MV-4-11 (cell line): Measurements from ENCODE around the gene BMP7.

ENCODE experiments used
- DNase-seq: peaks from one replicate; lab custom pipeline; 2025; lab: John Stamatoyannopoulos, UW

Gene BMP7

DNA sequence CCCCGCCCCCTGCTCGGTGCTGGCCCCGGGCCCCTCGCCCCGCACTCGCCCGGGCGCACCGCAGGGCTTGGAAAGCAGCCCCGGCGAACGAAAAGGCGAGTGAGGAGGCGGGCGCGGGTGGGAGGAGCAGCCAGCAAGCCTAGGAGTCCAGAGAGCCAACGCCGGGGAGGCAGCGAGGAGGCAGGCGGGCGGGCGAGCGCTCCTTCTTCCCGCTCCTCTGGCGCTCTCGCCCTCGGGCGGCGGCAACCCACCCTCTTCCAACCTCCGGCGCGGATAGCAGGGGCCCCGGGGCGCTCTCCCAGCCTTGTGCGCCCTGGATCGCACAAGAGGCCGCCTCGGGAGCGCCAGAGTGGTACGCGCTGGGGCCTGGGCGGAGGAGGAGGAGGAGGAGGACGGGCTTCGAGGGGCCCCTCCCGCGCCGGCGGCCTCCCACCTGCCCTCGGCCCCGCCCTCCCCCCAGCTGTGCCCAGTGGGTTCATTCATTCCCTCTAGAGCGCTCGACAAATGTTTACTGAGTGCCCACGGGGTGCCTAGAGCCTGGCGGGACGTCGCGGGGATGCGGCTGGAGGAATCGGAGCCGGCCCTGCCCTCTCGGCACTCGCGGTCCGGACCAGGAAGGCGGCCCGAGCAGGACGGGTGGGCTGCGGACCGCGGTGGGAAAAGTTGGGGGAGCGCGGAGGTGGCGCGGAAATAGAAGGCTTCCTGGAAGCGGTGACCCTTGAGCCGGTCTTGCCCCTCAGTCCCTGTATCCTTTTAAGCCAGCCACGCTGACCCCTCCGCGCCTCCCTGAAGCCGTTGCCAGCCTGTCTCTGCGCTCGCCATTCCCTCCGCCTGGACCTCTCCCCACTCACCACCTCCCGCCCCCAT is at the start of gene BMP7:
TSS of gene BMP7 (minus strand) at position 351 of the 867 bp plus-strand sequence. CDS start 519 bp downstream, outside the sequence.
- DNase-seq = no peak

DNA sequence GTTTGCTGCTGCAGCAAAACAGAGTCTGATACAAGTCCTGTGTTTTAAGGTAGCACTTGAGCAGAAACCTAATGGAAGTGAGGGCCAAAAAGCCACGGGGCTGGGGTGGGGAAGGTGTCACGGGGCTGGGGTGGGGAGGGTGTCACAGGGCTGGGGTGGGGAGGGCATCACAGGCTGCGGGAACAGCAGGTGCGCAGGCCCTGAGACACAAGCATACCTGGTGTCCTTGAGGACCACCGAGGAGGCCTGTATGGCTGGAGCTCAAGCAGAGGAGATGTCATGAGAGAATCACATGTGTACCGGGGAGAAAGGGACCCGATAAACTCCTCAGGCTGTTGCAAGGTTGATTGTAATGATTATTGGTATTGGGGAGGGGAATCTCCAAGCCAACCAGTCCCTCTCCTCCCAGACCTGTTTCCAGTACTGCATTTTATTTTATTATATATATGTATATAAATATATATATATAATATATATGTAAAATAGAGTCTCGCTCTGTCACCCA is 49.6 kb upstream of the BMP7 start:
- no peak for DNase-seq

DNA sequence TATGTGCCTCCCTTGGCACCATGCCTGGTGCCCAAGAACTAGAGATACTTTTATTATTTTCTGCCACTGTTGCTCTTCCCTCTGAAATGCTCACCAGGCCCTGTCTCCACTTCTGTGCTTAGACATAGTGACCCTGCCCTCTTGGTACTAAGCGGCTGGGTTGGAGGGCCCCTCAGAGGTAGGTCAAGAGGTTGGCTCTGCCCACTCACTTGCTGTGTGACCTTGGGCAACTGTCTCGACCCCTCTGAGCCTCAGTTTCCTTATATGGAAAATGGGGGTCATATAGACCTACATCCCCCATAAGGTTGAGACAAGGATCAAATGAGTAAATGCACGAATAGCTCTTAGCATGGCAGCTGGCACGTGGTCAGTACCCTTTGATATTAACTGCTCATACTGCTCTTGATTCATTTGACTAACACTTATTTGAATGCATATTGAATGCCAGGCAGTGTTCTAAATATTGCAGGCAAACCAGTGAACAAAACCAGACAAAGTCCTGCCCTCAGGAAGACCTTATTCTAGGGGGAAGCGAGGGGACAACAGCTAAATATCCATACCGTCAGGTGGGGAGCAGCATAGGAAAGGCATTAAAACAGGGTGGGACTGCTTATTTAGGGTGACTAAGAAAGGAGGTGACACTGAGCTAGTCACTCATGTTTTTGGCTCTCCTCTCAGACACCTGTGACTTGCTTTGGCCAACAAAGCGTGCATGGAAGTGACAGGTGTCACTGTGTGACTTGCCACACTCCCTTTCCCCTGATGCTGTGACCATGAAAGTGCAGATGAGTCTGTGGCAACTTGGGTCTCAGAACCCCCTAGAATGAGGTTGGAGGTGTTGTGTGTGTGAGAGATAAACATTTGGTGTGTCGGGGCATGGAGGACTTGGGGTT is 48.9 kb upstream of the BMP7 start:
- no peak for DNase-seq

DNA sequence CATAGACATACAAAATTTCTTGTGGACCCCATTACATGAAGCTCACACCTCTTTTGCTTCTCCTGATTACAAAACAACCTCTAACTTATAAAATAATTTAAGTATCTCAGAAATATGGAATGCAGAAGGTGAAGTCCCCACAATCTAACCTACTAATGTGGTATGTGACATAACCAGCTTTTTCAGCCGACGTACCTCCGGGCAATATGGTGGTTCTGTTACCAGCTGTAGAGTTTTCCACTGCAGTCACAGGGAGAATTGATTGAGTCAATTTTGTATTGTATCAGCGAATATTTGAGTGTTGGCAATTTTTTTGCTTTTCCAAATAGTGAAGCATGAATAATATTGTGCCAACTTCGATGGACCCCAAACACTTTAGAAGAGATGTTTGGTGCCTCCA is 47.5 kb upstream of the BMP7 start:
- no peak for DNase-seq

DNA sequence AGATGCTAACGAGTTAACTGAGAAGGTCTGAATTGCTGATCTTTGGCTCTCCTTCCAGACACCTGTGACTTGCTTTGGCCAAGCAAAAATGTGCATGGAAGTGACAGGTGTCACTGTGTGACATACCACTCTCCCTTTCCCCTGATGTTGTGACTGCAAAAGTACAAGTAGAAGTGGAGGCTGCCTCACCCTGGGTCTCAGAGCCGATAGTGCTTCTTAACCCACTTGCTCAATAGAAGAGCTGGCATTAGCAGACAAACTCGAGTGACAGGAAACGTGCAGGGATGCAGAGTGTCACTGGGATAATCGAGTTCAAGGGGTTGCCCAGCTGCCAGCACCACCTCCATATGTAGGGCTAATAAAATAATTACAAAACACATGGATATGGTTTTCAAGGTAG is 46.8 kb upstream of the BMP7 start:
- no peak for DNase-seq

DNA sequence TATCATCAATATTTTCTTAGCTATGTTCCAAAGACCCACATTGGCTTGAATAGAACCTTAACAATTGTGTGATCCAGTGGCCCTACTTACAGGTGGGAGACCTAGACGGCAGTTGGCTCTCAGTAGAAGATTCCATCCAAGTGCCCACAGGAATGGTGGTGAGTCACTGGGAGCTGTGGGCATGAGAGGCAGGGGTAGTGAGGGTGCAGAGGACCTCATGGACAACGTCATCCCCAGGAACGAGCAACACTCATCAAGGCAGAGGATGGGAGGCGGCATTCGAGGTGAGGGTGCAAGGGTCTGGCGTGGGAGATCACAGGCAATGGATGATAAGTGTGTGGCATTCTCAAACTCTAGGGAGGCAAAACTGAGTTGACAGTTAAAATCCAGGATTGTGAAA is 45.7 kb upstream of the BMP7 start:
- DNase-seq = no peak

DNA sequence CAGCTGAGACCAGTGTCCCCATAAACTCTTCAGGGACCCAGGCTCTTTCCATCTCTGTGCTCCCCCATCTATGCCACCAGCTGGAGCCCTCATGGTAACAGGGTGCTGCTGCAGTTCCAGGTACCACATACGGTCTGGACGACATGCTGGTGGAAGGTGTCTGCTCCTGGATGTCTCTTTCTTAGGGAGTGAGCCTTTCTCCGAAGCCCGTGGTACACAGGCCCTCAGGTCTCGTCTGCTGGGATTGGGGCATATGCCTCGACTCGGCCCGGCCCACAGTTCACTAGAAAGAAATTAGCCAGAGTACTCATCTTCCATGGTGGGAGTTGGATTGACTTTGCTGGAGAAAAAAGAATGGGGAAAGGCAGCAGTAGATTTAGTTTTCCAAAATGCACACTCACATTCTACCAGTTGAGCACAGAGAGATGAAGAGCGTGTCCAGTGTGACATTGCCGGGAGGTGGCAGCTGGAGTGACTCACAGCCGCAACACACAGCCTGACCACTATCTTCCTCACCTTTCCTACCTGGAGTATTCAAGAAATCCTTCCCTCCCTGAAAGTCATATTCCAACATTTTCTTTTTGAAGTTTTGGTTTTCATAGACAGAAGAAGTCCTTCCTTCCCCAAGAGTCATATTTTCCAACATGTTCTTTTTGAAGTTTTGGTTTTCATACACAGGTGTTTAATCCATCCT is 44.5 kb upstream of the BMP7 start:
- DNase-seq = no peak

DNA sequence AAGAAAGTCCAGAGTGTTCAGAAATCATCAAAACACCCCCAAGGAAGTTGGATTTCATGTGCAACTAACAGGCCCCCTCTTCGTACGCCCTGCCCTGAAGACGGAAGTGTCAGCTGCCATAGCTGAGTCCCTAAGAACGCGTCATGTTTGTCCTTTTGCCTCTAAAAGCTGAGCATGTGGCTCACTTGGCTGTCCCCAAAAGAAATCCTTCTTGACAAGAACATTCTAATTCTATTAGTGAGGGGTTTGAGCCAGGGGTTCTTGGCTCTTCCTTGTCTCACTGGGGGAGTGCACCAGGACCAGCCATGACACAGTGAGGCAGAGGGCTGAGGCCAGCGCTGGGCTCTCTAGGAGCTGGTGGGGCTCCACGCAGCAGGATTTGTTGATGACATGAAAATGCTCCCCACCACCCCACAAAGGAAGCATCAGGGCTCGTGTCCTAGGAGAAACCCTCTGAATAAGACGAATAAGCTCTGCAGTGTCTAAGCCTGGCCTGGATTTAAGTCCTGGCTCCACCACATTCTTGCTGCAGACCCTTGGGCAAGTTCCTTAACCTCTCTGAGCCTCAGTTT is 43.2 kb upstream of the BMP7 start:
- DNase-seq = no peak

DNA sequence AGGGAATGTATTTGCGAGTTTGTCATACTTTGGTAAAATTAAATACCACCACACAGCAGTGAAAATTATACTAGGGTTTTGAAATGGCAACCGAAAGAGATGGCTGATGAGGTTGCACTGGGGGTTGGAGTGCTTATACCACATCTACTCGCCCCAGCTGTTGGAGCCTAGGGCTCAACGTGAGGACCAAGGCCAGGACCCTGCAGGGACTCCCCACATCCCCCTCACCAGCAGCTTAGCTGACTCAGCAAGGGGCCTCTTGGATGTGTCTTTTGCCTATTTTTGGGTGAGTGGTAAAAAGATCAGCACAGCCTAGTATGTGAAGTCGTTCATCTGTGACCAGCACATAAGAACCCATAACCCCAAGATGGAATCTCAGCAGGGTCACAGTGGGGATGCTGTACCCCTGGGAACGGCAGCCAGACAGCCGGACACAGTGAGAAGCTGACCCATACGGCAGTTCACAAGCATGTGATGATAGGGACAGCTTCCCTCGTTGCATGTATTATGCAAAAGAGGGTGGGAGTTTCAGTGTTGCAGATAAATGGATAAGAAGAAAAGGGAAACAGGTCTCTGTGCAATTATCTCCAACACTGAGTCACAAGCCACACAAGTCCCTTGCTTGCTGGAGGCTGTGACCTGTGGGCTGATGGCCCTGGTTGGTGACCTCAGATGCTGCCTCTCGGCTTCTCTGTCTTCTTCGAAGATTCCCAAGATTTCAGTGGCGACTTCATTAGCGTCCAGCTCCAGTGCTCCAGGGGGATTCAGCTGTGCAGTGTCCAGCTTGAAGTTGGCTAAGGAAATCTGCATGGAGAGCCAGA is 42.2 kb upstream of the BMP7 start:
- peak; percentile 78 for DNase-seq

DNA sequence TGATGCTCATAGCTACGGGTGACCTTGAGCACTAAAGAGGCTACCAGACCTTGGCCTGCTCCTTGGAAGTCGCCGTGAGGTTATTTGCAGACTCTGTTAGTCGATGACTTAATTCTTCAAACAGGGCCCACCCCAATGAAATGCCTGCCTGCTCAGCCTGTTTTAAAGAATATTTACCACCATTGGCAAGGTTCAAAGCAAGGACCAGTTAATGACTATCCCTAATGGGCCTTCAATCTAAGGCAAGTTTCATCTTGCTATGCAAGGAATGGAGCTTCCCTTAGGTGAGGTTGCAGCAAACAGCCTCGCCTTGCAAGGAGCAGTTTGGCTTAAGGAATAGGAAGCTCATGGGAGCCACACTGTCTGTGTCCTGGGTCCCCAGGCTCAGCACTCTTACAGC is 40.3 kb upstream of the BMP7 start:
- DNase-seq = no peak

DNA sequence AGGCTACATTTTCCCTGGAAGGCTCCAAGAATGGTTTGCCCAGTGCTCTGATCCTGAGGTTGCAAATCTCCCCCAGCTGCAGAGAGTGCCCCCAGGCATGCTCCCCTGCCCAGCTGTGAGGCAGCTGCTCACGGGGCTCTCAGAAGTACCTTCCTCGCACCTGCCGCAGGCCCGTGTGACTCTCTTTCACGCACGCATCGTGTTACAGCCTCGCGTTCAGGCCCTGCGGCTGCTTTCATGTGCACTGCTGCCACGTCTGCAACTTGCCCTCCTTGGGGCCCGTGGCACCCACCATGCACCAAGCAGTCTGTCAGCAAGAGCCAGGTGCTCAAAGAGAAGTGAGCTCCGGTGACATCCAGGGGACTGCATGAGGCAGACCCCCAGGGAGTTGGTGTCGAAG is 34.6 kb upstream of the BMP7 start:
- no peak for DNase-seq

DNA sequence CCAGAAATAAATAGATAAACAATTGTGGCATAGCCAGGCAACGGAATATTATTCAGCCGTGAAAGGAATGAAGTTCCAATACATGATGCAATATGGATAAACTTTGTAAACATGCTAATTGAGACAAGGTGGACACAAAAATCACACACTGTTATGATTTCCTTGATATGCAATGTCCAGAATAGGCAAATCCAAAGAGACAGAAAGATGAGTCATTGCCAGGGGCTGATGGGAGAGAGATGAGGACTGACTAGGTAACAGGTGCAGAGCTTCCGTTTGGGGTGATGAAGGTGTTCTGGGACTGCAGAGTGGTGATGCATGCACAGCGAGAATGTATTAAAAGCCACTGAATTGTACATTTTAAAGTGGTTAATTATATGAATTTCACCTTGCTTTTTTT is 32.0 kb upstream of the BMP7 start:
- no peak for DNase-seq

DNA sequence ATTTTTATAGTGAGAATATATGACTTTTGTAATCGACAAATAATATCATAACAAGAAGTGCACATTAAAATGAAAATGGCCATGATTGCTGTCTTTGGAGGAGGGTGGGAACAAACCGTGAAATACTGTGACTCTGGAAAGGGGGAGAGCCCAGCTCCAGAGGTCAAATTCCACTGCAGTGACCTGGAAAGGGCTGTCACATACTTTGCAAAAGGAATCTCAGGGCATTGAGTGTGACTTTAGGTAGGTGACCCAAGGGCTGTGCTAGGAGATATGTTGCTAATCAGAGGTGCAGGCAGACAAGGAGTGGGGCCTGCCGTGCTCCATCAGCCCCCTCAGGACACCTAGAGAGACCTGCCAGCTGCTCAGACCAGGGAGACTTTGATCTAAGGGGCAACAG is 28.1 kb upstream of the BMP7 start:
- DNase-seq = no peak

DNA sequence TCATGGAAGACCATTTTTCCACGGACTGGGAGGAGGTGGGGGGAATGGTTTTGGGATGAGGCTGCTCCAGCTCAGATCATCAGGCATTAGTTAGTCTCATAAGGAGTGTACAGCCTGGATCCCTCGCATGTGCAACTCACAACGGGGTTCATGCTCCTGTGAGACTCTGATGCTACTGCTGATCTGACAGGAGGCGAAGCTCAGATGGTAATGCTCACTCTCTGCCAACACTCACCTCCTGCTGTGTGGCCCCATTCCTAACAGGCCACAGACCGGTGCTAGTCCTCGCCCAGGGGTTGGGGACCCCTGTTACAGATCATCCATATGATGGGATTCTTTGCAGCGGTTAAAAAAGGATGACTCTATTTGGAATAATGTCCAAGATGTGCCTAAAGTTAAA is 27.6 kb upstream of the BMP7 start:
- no peak for DNase-seq

DNA sequence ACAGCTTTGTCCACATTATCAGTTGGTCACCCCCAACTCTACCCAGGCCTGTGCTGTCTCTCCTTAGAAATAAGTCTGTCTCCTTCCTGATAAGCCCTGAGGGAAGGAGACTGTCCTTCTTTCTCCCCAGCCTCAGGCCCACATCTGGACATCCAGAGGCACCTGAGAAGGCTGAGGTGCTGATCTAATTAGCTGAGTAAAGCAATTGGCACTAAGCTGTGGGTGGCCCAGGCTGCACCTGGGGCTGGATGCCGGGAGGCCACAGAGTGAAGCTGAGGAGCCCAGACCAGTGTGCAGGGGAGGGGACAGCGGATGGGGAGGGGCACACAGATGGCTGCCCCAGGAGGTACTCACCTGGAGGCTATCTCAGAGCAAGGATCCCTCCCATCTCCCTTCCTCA is 26.2 kb upstream of the BMP7 start:
- DNase-seq = no peak

DNA sequence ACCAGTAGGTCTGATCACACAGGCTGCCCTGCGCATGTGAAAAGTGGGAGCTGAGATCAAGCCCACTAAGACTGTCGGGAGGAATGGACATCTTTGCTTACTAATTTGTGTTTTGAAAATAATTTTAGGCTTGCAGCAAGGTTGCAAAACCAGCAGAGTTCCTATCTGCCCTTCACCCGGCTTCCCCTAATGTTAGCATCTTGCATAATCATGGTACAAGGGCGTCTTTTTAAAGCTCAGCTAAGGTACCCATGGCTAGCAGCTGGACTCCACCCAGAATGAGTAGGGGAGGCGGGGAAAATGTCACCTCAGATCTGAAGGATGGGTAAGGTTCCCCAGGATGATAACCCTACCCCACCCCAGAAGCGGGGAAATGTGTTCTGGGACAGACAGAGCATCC is 25.3 kb upstream of the BMP7 start:
- DNase-seq = no peak

DNA sequence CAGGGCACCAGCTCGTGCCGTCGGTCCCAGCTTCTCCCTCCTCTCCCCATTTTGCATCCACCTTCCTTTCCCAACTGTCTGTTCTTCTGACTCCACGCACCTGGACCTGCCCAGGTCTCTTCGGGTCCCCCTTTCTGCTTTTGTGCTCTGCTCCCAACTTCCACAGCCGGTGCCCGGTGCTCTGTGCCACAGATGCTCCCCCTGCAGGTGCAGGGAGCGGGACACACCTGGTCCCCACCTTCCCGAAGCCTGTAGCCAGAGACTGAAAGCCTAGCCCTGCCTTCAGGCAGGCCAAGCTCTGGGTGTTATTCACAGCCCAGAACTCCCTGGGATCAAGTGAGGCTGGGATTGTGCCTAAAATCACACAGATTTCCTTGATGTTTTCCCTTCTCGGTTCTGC is 24.6 kb upstream of the BMP7 start:
- DNase-seq = no peak

DNA sequence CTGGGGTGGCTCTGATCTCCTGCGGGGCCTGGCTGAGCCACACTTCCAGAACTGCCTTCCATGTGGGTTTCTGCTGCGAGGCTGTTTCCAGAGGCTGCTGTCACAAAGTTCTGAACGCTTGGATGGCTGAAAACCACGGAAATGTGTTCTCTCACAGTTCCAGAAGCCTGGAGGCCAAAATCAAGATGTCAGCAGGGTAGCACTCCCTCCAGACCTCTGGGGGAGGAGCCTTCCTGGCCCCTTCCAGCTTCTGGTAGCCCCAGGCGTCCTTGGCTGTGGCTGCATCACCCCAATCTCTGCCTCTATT is 23.7 kb upstream of the BMP7 start:
- DNase-seq = no peak

DNA sequence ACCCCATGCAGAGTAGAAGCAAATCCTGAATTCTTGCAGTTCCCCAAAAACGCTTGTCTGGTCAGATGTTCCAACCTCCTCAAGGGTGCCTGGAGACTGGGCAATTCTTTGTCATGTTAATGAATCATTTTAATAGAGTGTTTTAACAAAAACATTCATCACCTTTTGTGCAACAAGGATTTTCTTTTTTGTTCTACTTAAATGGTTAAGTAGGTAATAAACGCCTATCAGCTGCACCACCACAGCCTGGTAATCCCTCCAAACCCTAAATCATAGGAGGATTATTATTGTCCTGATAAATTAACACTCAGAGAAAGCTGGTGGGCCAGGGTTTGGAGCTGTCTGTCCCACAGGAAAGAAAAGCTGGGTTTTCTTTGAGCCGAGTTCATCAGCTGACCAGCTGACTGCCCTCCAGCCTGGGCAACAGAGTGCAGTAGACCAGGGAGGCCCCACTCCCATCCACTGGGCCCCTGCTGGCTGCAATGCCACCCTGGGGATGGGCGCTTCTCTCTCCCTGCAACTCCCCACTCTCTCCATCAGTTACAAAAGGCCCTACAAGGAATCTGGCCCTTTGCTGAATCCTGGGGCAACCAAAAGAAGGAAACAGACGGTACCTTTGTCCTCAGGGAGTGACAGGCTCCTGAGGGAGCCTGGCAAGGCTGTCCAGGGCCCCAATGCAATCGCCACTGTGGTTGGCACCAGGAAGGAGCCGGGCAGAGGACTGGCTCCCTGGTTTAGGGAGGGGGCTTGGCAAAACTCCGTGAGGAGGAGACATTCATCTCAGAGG is 23.1 kb upstream of the BMP7 start:
- no peak for DNase-seq

DNA sequence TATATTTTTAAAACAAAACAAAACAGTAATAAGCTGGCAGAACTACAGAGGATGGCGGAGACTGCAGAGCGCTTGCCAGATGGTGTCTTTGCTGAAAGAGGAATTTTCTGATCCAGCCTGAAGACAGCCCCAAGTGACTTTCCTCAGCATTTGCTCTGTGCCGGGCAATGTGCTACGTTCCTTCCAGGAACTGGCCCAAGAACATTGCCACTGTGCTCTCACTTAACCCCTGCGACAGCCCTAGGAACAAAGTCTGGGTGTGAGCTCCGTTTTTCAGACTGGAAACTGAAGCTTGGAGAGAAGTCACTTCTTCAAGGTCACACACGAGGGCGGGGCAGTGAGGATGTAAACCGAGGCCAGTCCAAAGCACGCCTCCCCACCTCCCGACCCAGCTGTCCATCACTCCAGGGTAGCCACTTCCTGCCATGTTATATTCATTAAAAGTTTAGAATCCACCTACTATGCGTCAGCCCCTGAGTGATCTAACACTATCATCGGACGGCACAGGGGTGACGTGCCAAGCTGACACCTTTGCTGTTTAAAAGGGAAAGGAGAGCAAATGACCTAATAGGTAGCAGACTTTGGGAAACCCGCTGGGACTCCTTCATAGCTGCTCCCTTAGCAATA is 22.3 kb upstream of the BMP7 start:
- no peak for DNase-seq
